HEK293 (cell line): Measurements from ENCODE around the gene CASKIN2.

Source experiments
- CTCF ChIA-PET: fragments of 350-600 bp; formaldehyde crosslinking; extraction: SDS; loops from one replicate; lab custom pipeline; 2021; ENCODE audit warnings: antibody characterized with exemption; lab: Yijun Ruan, JAX
- POLR2A ChIA-PET: fragments of 300-600 bp; formaldehyde crosslinking; extraction: SDS; loops from one replicate; lab custom pipeline; 2020; ENCODE audit warnings: antibody characterized with exemption, inconsistent platforms; lab: Yijun Ruan, JAX
- H3K27ac ChIP-seq: fragments of 200-500 bp; sonication (Bioruptor generic); 2 replicates; pipeline ENCODE4 v1.5.1; 2014; ENCODE audit warnings: low read depth, low read length, control low read depth, inconsistent platforms; ENCODE audit errors: extremely low read depth
- H3K36me3 ChIP-seq, 2 experiments: fragments of 200-500 bp in 1 of 2; sonication (Bioruptor generic) in 1 of 2; 1 replicate in 1 of 2; 2 replicates in 1 of 2; pipeline ENCODE4 v1.5.1; 2014 to 2017; ENCODE audit warnings: inconsistent platforms in 2 of 2, low read length in 2 of 2; ENCODE audit not compliant: control insufficient read depth in 2 of 2, insufficient read depth in 1 of 2
- H3K4me1 ChIP-seq: fragments of 200-500 bp; sonication (Bioruptor generic); 2 replicates; pipeline ENCODE4 v1.5.1; 2014; ENCODE audit warnings: mild to moderate bottlenecking, low read length, inconsistent platforms; ENCODE audit not compliant: control insufficient read depth, insufficient read depth
- H3K4me3 ChIP-seq: 2 replicates; pipeline ENCODE4 v1.5.1; 2011; ENCODE audit warnings: low read depth, mild to moderate bottlenecking, control low read depth, low read length, moderate library complexity
- H3K9me3 ChIP-seq: fragments of 200-500 bp; sonication (Bioruptor generic); 2 replicates; pipeline ENCODE4 v1.5.1; 2014; ENCODE audit warnings: low read depth, low read length, inconsistent platforms; ENCODE audit not compliant: control insufficient read depth, insufficient read depth
- EGR2 ChIP-seq: fragments of 450-650 bp; formaldehyde crosslinking; IDR thresholded peaks from 2 replicates; pipeline ENCODE4 v1.5.1; 2016; ENCODE audit warnings: low read depth, missing biosample characterization, missing genetic modification characterization
- GLIS2 ChIP-seq: fragments of 450-650 bp; formaldehyde crosslinking; IDR thresholded peaks from 2 replicates; pipeline ENCODE4 v1.5.1; 2016; ENCODE audit warnings: missing biosample characterization, missing genetic modification characterization
- KLF1 ChIP-seq: fragments of 450-650 bp; formaldehyde crosslinking; IDR thresholded peaks from 2 replicates; pipeline ENCODE4 v1.5.1; 2016; ENCODE audit warnings: missing biosample characterization, missing genetic modification characterization
- MYNN ChIP-seq: fragments of 450-650 bp; formaldehyde crosslinking; IDR thresholded peaks from 2 replicates; pipeline ENCODE4 v1.5.1; 2016; ENCODE audit warnings: missing biosample characterization, missing genetic modification characterization, borderline replicate concordance
- SCRT1 ChIP-seq: fragments of 450-650 bp; formaldehyde crosslinking; IDR thresholded peaks from 2 replicates; pipeline ENCODE4 v1.5.1; 2016; ENCODE audit warnings: missing biosample characterization, missing genetic modification characterization, borderline replicate concordance
- SP2 ChIP-seq: fragments of 450-650 bp; formaldehyde crosslinking; IDR thresholded peaks from 2 replicates; pipeline ENCODE4 v1.5.1; 2016; ENCODE audit warnings: missing biosample characterization, missing genetic modification characterization
- SP3 ChIP-seq: fragments of 450-650 bp; formaldehyde crosslinking; IDR thresholded peaks from 2 replicates; pipeline ENCODE4 v1.5.1; 2016; ENCODE audit warnings: missing biosample characterization, missing genetic modification characterization
- TRIM28 ChIP-seq: IDR thresholded peaks from 2 replicates; pipeline ENCODE4 v1.6.1; 2011; ENCODE audit warnings: low read length, control low read depth, borderline replicate concordance
- WT1 ChIP-seq: fragments of 450-650 bp; formaldehyde crosslinking; IDR thresholded peaks from 2 replicates; pipeline ENCODE4 v1.5.1; 2016; ENCODE audit warnings: missing biosample characterization, missing genetic modification characterization
- ZNF121 ChIP-seq: fragments of 450-650 bp; formaldehyde crosslinking; IDR thresholded peaks from 2 replicates; pipeline ENCODE4 v1.5.1; 2016; ENCODE audit warnings: missing biosample characterization, missing genetic modification characterization
- ZNF140 ChIP-seq: fragments of 450-650 bp; formaldehyde crosslinking; IDR thresholded peaks from 2 replicates; pipeline ENCODE4 v1.5.1; 2016; ENCODE audit warnings: missing biosample characterization, missing genetic modification characterization
- ZNF19 ChIP-seq: fragments of 450-650 bp; formaldehyde crosslinking; IDR thresholded peaks from 2 replicates; pipeline ENCODE4; 2016; ENCODE audit warnings: missing biosample characterization, missing genetic modification characterization, low read depth
- ZNF292 ChIP-seq: fragments of 450-650 bp; formaldehyde crosslinking; IDR thresholded peaks from 2 replicates; pipeline ENCODE4 v1.5.1; 2016; ENCODE audit warnings: low read depth, missing biosample characterization, missing genetic modification characterization, borderline replicate concordance
- ZNF37A ChIP-seq: fragments of 450-650 bp; IDR thresholded peaks from 2 replicates; pipeline ENCODE4 v1.5.1; 2018; ENCODE audit warnings: missing biosample characterization, missing genetic modification characterization
- ZNF48 ChIP-seq: fragments of 450-650 bp; formaldehyde crosslinking; IDR thresholded peaks from 2 replicates; pipeline ENCODE4 v1.5.1; 2016; ENCODE audit warnings: missing biosample characterization, missing genetic modification characterization
- ZNF530 ChIP-seq: fragments of 450-650 bp; formaldehyde crosslinking; IDR thresholded peaks from 2 replicates; pipeline ENCODE4 v1.5.1; 2016; ENCODE audit warnings: low read depth, missing biosample characterization, missing genetic modification characterization
- ZNF549 ChIP-seq: fragments of 450-650 bp; IDR thresholded peaks from 2 replicates; pipeline ENCODE4 v1.5.1; 2018; ENCODE audit warnings: missing biosample characterization, missing genetic modification characterization, mild to moderate bottlenecking, inconsistent platforms, moderate library complexity
- ZNF561 ChIP-seq: fragments of 450-650 bp; IDR thresholded peaks from 2 replicates; pipeline ENCODE4 v1.5.1; 2018; ENCODE audit warnings: missing biosample characterization, missing genetic modification characterization, borderline replicate concordance
- ZNF621 ChIP-seq: fragments of 450-650 bp; formaldehyde crosslinking; IDR thresholded peaks from 2 replicates; pipeline ENCODE4 v1.5.1; 2017; ENCODE audit warnings: missing biosample characterization, missing genetic modification characterization
- ZNF670 ChIP-seq: fragments of 450-650 bp; formaldehyde crosslinking; IDR thresholded peaks from 2 replicates; pipeline ENCODE4 v1.5.1; 2016; ENCODE audit warnings: missing biosample characterization, missing genetic modification characterization, low read depth
- ZNF777 ChIP-seq: fragments of 450-650 bp; formaldehyde crosslinking; IDR thresholded peaks from 2 replicates; pipeline ENCODE4 v1.5.1; 2017; ENCODE audit warnings: missing biosample characterization, missing genetic modification characterization, borderline replicate concordance
- ZNF830 ChIP-seq: fragments of 450-650 bp; IDR thresholded peaks from 2 replicates; pipeline ENCODE4 v1.5.0; 2018; ENCODE audit warnings: missing biosample characterization, missing genetic modification characterization, low read depth, mild to moderate bottlenecking, moderate library complexity
- ZXDB ChIP-seq: fragments of 450-650 bp; formaldehyde crosslinking; IDR thresholded peaks from 2 replicates; pipeline ENCODE4 v1.5.1; 2016; ENCODE audit warnings: missing biosample characterization, missing genetic modification characterization
- TF ChIP-seq, protein P1 (sequence below): fragments of 450-650 bp; formaldehyde crosslinking; IDR thresholded peaks from 2 replicates; pipeline ENCODE4 v1.5.1; 2017; ENCODE audit warnings: missing biosample characterization, missing genetic modification characterization
- TF ChIP-seq, protein P2 (sequence below): fragments of 450-650 bp; formaldehyde crosslinking; IDR thresholded peaks from 2 replicates; pipeline ENCODE4 v1.5.1; 2016; ENCODE audit warnings: missing biosample characterization, missing genetic modification characterization
- TF ChIP-seq, protein P3 (sequence below): fragments of 450-650 bp; formaldehyde crosslinking; IDR thresholded peaks from 2 replicates; pipeline ENCODE4 v1.5.1; 2017; ENCODE audit warnings: missing biosample characterization, missing genetic modification characterization
- TF ChIP-seq, protein P4 (sequence below): fragments of 450-650 bp; IDR thresholded peaks from 2 replicates; pipeline ENCODE4 v1.5.1; 2018; ENCODE audit warnings: missing biosample characterization, missing genetic modification characterization

The CASKIN2 gene

DNA sequence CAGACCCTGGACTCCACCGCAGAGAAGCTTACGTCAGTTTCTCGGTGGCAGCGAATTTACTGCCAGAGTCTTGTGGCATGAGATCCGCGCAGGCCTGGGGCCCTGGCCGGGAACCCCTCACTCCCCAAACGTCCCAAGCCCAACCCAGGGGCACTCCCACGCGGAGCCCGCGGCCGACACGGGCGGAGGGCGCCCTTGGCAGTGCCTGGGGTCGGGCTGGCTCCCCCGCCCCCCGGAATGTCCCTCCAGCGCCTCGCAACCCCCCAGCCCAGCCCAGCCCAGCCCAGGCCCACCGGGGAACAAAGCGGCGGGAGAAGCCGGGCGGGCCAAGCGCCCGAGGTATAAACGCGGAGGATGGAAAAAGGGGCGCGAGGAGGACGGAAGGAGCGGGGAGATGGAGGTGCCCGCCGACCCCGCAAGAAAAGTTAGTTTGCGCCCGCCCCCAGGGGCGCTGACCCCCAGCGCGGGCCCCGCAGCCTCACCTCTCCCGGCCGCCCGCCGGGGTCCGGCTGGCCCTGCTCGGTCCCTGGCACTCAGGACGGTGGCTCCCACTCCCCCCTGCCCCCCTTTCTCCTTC, 330 bp downstream of the CASKIN2 start (continued):
- TF ChIP-seq MYNN (tag by site-specific recombination) = no peak
- no peak for TF ChIP-seq ZNF140 (tag by site-specific recombination)
- TF ChIP-seq ZNF561 (tag by site-specific recombination) = 0 out of 2 replicates have a peak, but pooled peaks have one; percentile 26
- TF ChIP-seq ZXDB (tag by site-specific recombination) = no peak; the same call in 1 of the 2 replicates
- TF ChIP-seq ZNF530 = no peak
- TF ChIP-seq ZNF621 (tag by site-specific recombination) = no peak
- TF ChIP-seq ZNF670 (tag by site-specific recombination) = no peak
- TF ChIP-seq, protein P1, sequence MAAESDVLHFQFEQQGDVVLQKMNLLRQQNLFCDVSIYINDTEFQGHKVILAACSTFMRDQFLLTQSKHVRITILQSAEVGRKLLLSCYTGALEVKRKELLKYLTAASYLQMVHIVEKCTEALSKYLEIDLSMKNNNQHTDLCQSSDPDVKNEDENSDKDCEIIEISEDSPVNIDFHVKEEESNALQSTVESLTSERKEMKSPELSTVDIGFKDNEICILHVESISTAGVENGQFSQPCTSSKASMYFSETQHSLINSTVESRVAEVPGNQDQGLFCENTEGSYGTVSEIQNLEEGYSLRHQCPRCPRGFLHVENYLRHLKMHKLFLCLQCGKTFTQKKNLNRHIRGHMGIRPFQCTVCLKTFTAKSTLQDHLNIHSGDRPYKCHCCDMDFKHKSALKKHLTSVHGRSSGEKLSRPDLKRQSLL (tag by site-specific recombination) = no peak; the same call in 1 of the 2 replicates
- no peak for TF ChIP-seq ZNF830 (tag by site-specific recombination)

DNA sequence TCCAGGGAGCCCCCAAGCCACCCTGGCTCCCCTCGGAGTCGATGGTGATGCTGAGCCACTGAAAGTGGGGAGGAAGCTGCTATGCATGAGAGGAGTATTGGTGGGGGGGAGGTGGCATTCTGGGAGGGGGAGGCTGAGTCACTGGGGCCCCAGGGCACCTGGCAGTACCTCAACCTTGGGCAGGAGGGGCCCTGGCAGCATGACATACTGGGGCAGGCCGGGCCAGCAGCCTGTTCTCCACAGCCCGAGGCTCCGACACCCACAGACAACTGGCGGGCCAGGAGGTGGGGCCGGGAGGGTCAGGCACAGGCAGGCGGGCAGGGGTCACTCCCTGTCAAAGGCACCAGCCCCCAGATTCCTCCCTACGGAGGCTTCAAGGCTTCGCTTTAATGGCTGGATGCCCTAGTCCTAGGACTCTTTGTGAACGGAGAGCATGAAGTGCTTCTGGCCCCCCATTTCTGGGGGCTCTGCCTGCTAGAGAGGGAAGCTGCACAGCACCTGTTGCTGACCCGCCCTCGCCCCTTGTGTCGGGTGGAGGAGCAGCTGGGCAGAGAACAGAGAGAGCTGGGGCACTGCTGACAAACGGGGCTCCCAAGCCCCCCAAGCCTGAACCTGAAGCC, 928 bp downstream of the CASKIN2 start:
- CTCF ChIA-PET = interaction anchor here (0.6 to 1.4 kb wide), 5 partner anchors 8 to 153 kb away, joined by 3 to 4 read pairs (median 3); no protein-coding TSS in a partner anchor
- H3K9me3 ChIP-seq = no peaks in the 10 kb centered on the region
- H3K4me3 ChIP-seq = peak overlapping the region; percentile 87
- H3K36me3 ChIP-seq = peaks cover 10 to 48% of the 10 kb centered on the region in 2 experiments; a peak in 2 of 3 replicates
- H3K27ac ChIP-seq = peak overlapping the region; percentile 71; the same call in 1 of the 2 replicates
- H3K4me1 ChIP-seq = no peaks in the 10 kb centered on the region
- POLR2A ChIA-PET = interaction anchor here (1.0 kb wide), 1 partner anchor 11 kb away, joined by 6 read pairs; the partner anchor contains the start of gene LLGL2
- TF ChIP-seq ZNF19 (tag by site-specific recombination) (no peak), ZNF549 (tag by site-specific recombination) (no peak), GLIS2 (tag by site-specific recombination) (peak; percentile 54), EGR2 (tag by site-specific recombination) (peak; percentile 35), ZNF37A (tag by site-specific recombination) (no peak), ZNF121 (tag by site-specific recombination) (no peak), ZNF777 (no peak), SCRT1 (tag by site-specific recombination) (peak; percentile 94), SP2 (tag by site-specific recombination) (peak; percentile 27; the same call in 1 of the 2 replicates), ZNF530 (no peak), ZNF48 (tag by site-specific recombination) (no peak), ZNF292 (no peak), SP3 (tag by site-specific recombination) (peak; percentile 36), WT1 (tag by site-specific recombination) (peak; percentile 43), TRIM28 (no peak), KLF1 (tag by site-specific recombination) (peak; percentile 75)
- TF ChIP-seq, protein P2, sequence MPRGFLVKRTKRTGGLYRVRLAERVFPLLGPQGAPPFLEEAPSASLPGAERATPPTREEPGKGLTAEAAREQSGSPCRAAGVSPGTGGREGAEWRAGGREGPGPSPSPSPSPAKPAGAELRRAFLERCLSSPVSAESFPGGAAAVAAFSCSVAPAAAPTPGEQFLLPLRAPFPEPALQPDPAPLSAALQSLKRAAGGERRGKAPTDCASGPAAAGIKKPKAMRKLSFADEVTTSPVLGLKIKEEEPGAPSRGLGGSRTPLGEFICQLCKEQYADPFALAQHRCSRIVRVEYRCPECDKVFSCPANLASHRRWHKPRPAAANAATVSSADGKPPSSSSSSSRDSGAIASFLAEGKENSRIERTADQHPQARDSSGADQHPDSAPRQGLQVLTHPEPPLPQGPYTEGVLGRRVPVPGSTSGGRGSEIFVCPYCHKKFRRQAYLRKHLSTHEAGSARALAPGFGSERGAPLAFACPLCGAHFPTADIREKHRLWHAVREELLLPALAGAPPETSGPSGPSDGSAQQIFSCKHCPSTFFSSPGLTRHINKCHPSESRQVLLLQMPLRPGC (tag by site-specific recombination) = 0 out of 2 replicates have a peak, but pooled peaks have one; percentile 9
- TF ChIP-seq, protein P3, sequence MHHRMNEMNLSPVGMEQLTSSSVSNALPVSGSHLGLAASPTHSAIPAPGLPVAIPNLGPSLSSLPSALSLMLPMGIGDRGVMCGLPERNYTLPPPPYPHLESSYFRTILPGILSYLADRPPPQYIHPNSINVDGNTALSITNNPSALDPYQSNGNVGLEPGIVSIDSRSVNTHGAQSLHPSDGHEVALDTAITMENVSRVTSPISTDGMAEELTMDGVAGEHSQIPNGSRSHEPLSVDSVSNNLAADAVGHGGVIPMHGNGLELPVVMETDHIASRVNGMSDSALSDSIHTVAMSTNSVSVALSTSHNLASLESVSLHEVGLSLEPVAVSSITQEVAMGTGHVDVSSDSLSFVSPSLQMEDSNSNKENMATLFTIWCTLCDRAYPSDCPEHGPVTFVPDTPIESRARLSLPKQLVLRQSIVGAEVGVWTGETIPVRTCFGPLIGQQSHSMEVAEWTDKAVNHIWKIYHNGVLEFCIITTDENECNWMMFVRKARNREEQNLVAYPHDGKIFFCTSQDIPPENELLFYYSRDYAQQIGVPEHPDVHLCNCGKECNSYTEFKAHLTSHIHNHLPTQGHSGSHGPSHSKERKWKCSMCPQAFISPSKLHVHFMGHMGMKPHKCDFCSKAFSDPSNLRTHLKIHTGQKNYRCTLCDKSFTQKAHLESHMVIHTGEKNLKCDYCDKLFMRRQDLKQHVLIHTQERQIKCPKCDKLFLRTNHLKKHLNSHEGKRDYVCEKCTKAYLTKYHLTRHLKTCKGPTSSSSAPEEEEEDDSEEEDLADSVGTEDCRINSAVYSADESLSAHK (tag by site-specific recombination) = no peak
- TF ChIP-seq, protein P1 (tag by site-specific recombination) = peak; percentile 48; the same call in 1 of the 2 replicates
- TF ChIP-seq, protein P4, sequence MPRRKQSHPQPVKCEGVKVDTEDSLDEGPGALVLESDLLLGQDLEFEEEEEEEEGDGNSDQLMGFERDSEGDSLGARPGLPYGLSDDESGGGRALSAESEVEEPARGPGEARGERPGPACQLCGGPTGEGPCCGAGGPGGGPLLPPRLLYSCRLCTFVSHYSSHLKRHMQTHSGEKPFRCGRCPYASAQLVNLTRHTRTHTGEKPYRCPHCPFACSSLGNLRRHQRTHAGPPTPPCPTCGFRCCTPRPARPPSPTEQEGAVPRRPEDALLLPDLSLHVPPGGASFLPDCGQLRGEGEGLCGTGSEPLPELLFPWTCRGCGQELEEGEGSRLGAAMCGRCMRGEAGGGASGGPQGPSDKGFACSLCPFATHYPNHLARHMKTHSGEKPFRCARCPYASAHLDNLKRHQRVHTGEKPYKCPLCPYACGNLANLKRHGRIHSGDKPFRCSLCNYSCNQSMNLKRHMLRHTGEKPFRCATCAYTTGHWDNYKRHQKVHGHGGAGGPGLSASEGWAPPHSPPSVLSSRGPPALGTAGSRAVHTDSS (tag by site-specific recombination) = no peak
